ENCODE measurements around the gene ZNF195.
"Not testable (repeated sequence)": the region's sequence is repeated elsewhere in the genome, so short reads cannot be mapped to it uniquely, and the experiment has no call there.

DNA sequence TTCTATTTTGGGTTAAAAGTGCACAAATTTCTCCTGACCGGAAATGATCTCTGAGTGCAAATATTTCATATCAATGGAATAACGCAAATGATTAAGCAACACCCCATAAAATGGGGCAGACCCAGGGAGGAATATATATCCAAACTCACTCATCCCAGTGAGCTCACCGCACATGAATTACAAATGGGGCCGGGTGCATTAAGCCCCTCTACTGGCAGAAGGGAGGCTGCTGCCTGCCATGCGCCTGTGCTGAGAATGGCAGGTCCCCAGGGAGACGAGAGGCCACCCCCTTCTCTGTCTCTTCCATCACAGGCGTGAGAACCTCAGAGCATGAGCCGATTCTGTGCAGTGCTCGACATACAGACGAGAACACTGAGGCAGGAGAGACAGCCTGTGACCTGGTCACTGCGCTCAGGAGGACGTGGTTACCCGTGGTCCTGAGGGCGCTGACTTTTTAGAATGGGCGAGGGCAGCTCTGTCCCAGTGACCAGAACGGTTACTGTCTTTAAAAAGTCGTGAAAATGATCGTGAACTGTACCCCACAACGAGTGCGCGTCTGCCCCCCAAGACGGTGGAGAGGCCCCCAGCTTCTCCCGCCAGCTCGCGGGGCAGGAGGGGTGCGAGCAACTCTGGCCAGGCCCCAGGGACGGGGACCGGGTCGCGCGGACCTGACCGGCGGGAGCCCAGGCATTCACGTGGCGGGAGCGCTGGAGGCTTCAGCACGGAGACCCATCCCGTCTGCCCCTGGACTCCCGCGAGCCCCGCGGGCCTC is 42.8 kb upstream of the ZNF195 start:
- TF ChIP-seq EZH2 (IDR thresholded peaks at IDR 0.05); POLR2AphosphoS5 (IDR thresholded peaks at IDR 0.05; ENCODE audit: borderline replicate concordance, low read depth, low read length): not testable (repeated sequence)
